ENCODE data around the gene MAP4K3.
"Not testable (repeated sequence)": the region's sequence is repeated elsewhere in the genome, so short reads cannot be mapped to it uniquely, and the experiment has no call there.

MAP4K3 gene

GRCh38 chr2:39385172-39385571 lies 51.9 kb downstream of the MAP4K3 start:
- no peak for TF ChIP-seq CTCF (IDR thresholded peaks at IDR 0.05; ENCODE audit: low read depth, low read length, missing control alignments)
- H3K4me3 ChIP-seq (ENCODE audit: low read depth, low read length): no peak overlapping the region
- no peak for DNase-seq (ENCODE audit: low read depth)

GRCh38 chr2:39384071-39384470 lies 53.0 kb downstream of the MAP4K3 start:
- not testable (repeated sequence) for DNase-seq (ENCODE audit: low read depth); H3K4me3 ChIP-seq (ENCODE audit: low read depth, low read length)

- DNase-seq (ENCODE audit: low read depth): no peak
- H3K4me3 ChIP-seq (ENCODE audit: low read depth, low read length): no peak overlapping the region
- TF ChIP-seq CTCF (IDR thresholded peaks at IDR 0.05; ENCODE audit: low read depth, low read length, missing control alignments): no peak
These were observed 53.9 kb downstream of the MAP4K3 start for GRCh38 chr2:39383146-39383545.

GRCh38 chr2:39381653-39382052 lies 55.4 kb downstream of the MAP4K3 start:
- TF ChIP-seq CTCF (IDR thresholded peaks at IDR 0.05; ENCODE audit: low read depth, low read length, missing control alignments): no peak
- no peak overlapping the region for H3K4me3 ChIP-seq (ENCODE audit: low read depth, low read length)
- DNase-seq (ENCODE audit: low read depth): no peak

- no peak overlapping the region for H3K4me3 ChIP-seq (ENCODE audit: low read depth, low read length)
- DNase-seq (ENCODE audit: low read depth): no peak
- no peak for TF ChIP-seq CTCF (IDR thresholded peaks at IDR 0.05; ENCODE audit: low read depth, low read length, missing control alignments)
These were observed 56.4 kb downstream of the MAP4K3 start for GRCh38 chr2:39380525-39381150.

- peak; percentile 46 for TF ChIP-seq CTCF (IDR thresholded peaks at IDR 0.05; ENCODE audit: low read depth, low read length, missing control alignments)
- DNase-seq (ENCODE audit: low read depth): peak; percentile 19
- no peak overlapping the region for H3K4me3 ChIP-seq (ENCODE audit: low read depth, low read length)
These were observed 57.2 kb downstream of the MAP4K3 start for GRCh38 chr2:39379643-39380524.

GRCh38 chr2:39378968-39379367 lies 58.1 kb downstream of the MAP4K3 start:
- no peak for TF ChIP-seq CTCF (IDR thresholded peaks at IDR 0.05; ENCODE audit: low read depth, low read length, missing control alignments)

More at GRCh38 chr2:39378968-39379367, 58.1 kb downstream of the MAP4K3 start:
- DNase-seq (ENCODE audit: low read depth): no peak
- no peak overlapping the region for H3K4me3 ChIP-seq (ENCODE audit: low read depth, low read length)

All from GM12864 (cell line).